ENCODE results near the gene LPCAT1. TPM values are rescaled to one million over a fixed set of nuclear protein-coding genes. Genes with fewer than 3 reads are reported as not detected.

The LPCAT1 gene
- total RNA-seq, 3 donors from 2014 or later, result 19.4 to 39.3 (median 21.4) TPM

DNA sequence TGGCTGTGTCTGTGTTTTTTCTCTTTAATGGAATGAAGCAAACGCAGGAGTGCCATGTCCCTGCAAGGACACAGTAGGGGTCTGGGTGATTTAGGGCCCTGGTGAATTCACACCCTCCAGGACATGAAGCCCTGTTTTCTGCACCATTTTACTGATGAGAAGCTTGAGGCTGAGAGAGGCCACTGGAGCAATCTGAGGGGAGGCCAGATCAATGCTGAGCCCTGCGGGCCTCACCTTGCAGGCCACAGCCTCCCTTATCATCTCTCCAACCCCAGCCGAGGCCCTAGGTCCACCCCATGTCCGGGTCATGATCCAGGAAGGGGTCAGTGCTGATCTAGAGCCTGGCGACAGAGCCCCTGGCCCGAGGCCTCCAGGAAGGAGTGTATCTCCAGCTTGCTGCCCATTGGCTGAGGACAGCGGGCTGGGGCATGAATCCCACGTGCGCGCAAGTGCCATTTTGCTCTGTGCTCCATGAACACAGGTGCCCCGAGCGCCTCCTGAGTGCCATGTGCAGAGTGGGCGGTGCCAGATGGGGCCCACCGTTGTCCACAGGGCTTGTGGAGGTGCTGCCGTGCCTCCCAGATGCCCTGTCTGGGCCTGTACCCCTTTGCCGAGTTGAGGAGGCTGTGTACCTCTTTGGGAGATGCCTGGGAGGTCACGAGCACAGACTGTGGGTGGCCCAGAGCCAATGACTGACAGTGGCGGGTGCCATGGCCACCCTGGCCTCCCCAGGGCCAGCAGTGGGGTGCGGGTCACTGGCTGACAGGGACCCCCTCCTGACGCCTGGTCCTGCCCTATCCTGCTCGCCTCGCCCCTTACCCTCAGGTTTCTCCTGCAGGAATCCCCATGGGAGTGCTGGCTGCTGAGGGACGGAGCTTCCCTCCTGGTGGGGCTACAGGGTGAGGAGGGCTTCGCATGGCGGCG, 32.3 kb upstream of the LPCAT1 start:
- DNase-seq (ENCODE audit: low spot score in 2 of 2), result no peak
- TF ChIP-seq, protein P1, sequence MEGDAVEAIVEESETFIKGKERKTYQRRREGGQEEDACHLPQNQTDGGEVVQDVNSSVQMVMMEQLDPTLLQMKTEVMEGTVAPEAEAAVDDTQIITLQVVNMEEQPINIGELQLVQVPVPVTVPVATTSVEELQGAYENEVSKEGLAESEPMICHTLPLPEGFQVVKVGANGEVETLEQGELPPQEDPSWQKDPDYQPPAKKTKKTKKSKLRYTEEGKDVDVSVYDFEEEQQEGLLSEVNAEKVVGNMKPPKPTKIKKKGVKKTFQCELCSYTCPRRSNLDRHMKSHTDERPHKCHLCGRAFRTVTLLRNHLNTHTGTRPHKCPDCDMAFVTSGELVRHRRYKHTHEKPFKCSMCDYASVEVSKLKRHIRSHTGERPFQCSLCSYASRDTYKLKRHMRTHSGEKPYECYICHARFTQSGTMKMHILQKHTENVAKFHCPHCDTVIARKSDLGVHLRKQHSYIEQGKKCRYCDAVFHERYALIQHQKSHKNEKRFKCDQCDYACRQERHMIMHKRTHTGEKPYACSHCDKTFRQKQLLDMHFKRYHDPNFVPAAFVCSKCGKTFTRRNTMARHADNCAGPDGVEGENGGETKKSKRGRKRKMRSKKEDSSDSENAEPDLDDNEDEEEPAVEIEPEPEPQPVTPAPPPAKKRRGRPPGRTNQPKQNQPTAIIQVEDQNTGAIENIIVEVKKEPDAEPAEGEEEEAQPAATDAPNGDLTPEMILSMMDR (IDR thresholded peaks at IDR 0.05), result no peak
- TF ChIP-seq POLR2AphosphoS5 (IDR thresholded peaks at IDR 0.05) (no peak), POLR2A (IDR thresholded peaks at IDR 0.05) (no peak)
- H3K4me1 ChIP-seq, result no peaks in the 10 kb centered on the region
- no peak overlapping the region for H3K27ac ChIP-seq
- no peaks in the 10 kb centered on the region for H3K36me3 ChIP-seq
- no peak overlapping the region for H3K4me3 ChIP-seq
- intact Hi-C loops (cut with DNase I; ENCODE audit: low total_unique reads), result no loop called here
- H3K27me3 ChIP-seq, result peaks cover 0 to 3% of the 10 kb centered on the region in 2 donors
- H3K9me3 ChIP-seq, result no peaks in the 10 kb centered on the region

DNA sequence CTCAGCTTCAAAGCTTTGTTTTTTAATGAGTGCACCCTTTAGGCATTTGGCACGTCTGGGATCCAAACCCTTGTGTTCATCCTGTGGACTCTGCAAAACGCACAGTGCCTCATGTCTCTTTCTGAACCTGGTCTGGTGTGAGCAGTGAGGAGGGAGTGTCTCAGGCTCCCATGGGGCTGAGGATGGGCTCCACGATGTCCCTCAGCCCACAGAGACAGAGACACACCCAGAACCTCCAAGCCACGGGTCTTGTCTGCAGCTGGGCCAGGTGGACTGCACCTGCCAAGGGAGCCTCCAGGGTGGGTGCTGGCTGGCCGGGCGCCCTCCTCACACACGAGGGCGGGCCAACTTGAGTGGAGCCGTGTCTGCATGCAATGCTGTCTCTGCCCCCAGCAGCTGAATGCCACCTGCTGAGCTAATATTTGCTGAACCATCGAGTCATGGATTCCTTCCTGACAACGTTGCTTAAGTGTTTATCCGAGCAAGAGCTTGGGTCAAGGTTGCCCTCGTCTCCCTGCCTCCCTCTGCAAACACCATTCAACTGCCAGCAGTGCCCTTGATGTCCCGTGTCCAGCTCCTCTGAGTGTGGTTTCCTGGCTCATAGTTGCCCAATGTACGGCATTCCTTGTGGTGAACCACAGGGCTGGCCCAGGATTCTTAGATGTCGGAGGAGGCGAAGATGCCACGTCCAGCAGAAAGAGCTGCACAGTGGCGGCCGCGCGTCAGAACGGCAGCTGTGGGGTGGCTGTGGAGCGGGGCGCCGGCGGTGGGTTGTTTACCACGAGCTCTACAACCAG, 31.4 kb upstream of the LPCAT1 start:
- Histone ChIP-seq H3K27ac (no peak overlapping the region), H3K27me3 (peaks cover 0 to 3% of the 10 kb centered on the region in 2 donors), H3K9me3 (no peaks in the 10 kb centered on the region), H3K36me3 (no peaks in the 10 kb centered on the region), H3K4me3 (no peak overlapping the region), H3K4me1 (no peaks in the 10 kb centered on the region)
- TF ChIP-seq POLR2AphosphoS5 (IDR thresholded peaks at IDR 0.05), result peak; percentile 19 to 39 (median 28)
- TF ChIP-seq, protein P1 (IDR thresholded peaks at IDR 0.05), result no peak
- DNase-seq (ENCODE audit: low spot score in 2 of 2), result peak; percentile 78 to 82
- intact Hi-C loops (cut with DNase I; ENCODE audit: low total_unique reads), result no loop called here

- H3K4me1 ChIP-seq, result no peaks in the 10 kb centered on the region
- H3K4me3 ChIP-seq, result no peak overlapping the region
- H3K36me3 ChIP-seq, result no peaks in the 10 kb centered on the region
- no peak for DNase-seq (ENCODE audit: low spot score in 2 of 2)
- TF ChIP-seq POLR2A (IDR thresholded peaks at IDR 0.05) (no peak), POLR2AphosphoS5 (IDR thresholded peaks at IDR 0.05) (no peak)
- TF ChIP-seq, protein P1 (IDR thresholded peaks at IDR 0.05), result no peak
- no peak overlapping the region for H3K27ac ChIP-seq
- H3K27me3 ChIP-seq, result peaks cover 0 to 3% of the 10 kb centered on the region in 2 donors
- intact Hi-C loops (cut with DNase I; ENCODE audit: low total_unique reads), result no loop called here
- H3K9me3 ChIP-seq, result no peaks in the 10 kb centered on the region
Observed at GRCh38 chr5:1554410-1554967, 30.7 kb upstream of the LPCAT1 start.

- Histone ChIP-seq H3K9me3 (no peaks in the 10 kb centered on the region), H3K36me3 (no peaks in the 10 kb centered on the region), H3K27ac (no peak overlapping the region), H3K4me1 (no peaks in the 10 kb centered on the region), H3K27me3 (peaks cover 0 to 3% of the 10 kb centered on the region in 2 donors), H3K4me3 (no peak overlapping the region)
- TF ChIP-seq POLR2AphosphoS5 (IDR thresholded peaks at IDR 0.05) (no peak), POLR2A (IDR thresholded peaks at IDR 0.05) (no peak)
- TF ChIP-seq, protein P1 (IDR thresholded peaks at IDR 0.05), result no peak
- DNase-seq (ENCODE audit: low spot score in 2 of 2), result no peak
- intact Hi-C loops (cut with DNase I; ENCODE audit: low total_unique reads), result no loop called here
Observed at GRCh38 chr5:1553539-1554409, 30.0 kb upstream of the LPCAT1 start.

All from breast epithelium (tissue), 4 donors.